HEK293T (cell line): ENCODE data around the gene ZSCAN10.

Source experiments
- BHLHE40 ChIP-seq: fragments of 450-650 bp; IDR thresholded peaks from 2 replicates; pipeline ENCODE4 v1.6.1; 2016; ENCODE audit warnings: mild to moderate bottlenecking, moderate library complexity, borderline replicate concordance
- FOXA1 ChIP-seq: fragments of 450-650 bp; IDR thresholded peaks from 2 replicates; pipeline ENCODE4 v1.6.1; 2016; ENCODE audit warnings: mild to moderate bottlenecking
- FOXK2 ChIP-seq: fragments of 450-650 bp; IDR thresholded peaks from 2 replicates; pipeline ENCODE4 v1.6.1; 2016; ENCODE audit warnings: mild to moderate bottlenecking
- FOXM1 ChIP-seq: fragments of 450-650 bp; IDR thresholded peaks from 2 replicates; pipeline ENCODE4 v1.6.1; 2017; ENCODE audit warnings: mild to moderate bottlenecking, borderline replicate concordance
- HDGF ChIP-seq: fragments of 450-650 bp; IDR thresholded peaks from 2 replicates; pipeline ENCODE4 v1.6.1; 2017; ENCODE audit warnings: antibody characterized with exemption, borderline replicate concordance
- NFRKB ChIP-seq: fragments of 450-650 bp; IDR thresholded peaks from 2 replicates; pipeline ENCODE4 v1.6.1; 2016; ENCODE audit warnings: mild to moderate bottlenecking, moderate library complexity
- TARDBP ChIP-seq: fragments of 450-650 bp; IDR thresholded peaks from 2 replicates; pipeline ENCODE4 v1.6.1; 2016
- TF ChIP-seq, protein P1 (sequence below): fragments of 450-650 bp; IDR thresholded peaks from 2 replicates; pipeline ENCODE4 v1.6.1; 2016

- TF ChIP-seq BHLHE40 (no peak), TARDBP (no peak), NFRKB (no peak), FOXK2 (no peak), HDGF (no peak), FOXA1 (no peak), FOXM1 (no peak)
- TF ChIP-seq, protein P1, sequence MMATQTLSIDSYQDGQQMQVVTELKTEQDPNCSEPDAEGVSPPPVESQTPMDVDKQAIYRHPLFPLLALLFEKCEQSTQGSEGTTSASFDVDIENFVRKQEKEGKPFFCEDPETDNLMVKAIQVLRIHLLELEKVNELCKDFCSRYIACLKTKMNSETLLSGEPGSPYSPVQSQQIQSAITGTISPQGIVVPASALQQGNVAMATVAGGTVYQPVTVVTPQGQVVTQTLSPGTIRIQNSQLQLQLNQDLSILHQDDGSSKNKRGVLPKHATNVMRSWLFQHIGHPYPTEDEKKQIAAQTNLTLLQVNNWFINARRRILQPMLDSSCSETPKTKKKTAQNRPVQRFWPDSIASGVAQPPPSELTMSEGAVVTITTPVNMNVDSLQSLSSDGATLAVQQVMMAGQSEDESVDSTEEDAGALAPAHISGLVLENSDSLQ = no peak
Observed at GRCh38 chr16:3119701-3120408, 20.8 kb upstream of the ZSCAN10 start.
